ENCODE data around the gene VTCN1. TPM values are rescaled to one million over a fixed set of nuclear protein-coding genes. Genes with fewer than 3 reads are reported as not detected.
"Not testable (repeated sequence)": the region's sequence is repeated elsewhere in the genome, so short reads cannot be mapped to it uniquely, and the experiment has no call there.

The VTCN1 gene
- total RNA-seq, 2 experiments from 2014 or later = not detected

- H3K36me3 Mint-ChIP-seq = no peaks in the 10 kb centered on the region
- no peaks in the 10 kb centered on the region for H3K9me3 Mint-ChIP-seq
- DNase-seq = no peak
- intact Hi-C loops (cut with micrococcal nuclease) = no loop called here
- no peaks in the 10 kb centered on the region for H3K4me1 Mint-ChIP-seq (ENCODE audit: low read depth)
- H3K4me3 Mint-ChIP-seq = no peak overlapping the region
- CTCF ChIA-PET = no interaction called here
- POLR2A ChIA-PET = no interaction called here
- H3K27ac Mint-ChIP-seq = no peak overlapping the region
- no peaks in the 10 kb centered on the region for H3K27me3 Mint-ChIP-seq
These were observed 37.0 kb downstream of the VTCN1 start for GRCh38 chr1:117173691-117174090.

GRCh38 chr1:117173006-117173405, 37.7 kb downstream of the VTCN1 start:
- Mint-ChIP-seq H3K4me1 (ENCODE audit: low read depth) (no peaks in the 10 kb centered on the region), H3K36me3 (no peaks in the 10 kb centered on the region), H3K27ac (no peak overlapping the region), H3K27me3 (no peaks in the 10 kb centered on the region), H3K9me3 (no peaks in the 10 kb centered on the region), H3K4me3 (no peak overlapping the region)
- intact Hi-C loops (cut with micrococcal nuclease) = no loop called here
- no peak for DNase-seq
- ChIA-PET CTCF (no interaction called here), POLR2A (no interaction called here)

- Mint-ChIP-seq H3K27ac (no peak overlapping the region), H3K36me3 (no peaks in the 10 kb centered on the region), H3K27me3 (no peaks in the 10 kb centered on the region), H3K4me1 (ENCODE audit: low read depth) (no peaks in the 10 kb centered on the region), H3K9me3 (no peaks in the 10 kb centered on the region), H3K4me3 (no peak overlapping the region)
- intact Hi-C loops (cut with micrococcal nuclease) = no loop called here
- CTCF ChIA-PET = no interaction called here
- POLR2A ChIA-PET = no interaction called here
- no peak for DNase-seq
These were observed 38.7 kb downstream of the VTCN1 start for GRCh38 chr1:117171900-117172511.

- Mint-ChIP-seq H3K4me1 (ENCODE audit: low read depth) (no peaks in the 10 kb centered on the region), H3K27me3 (no peaks in the 10 kb centered on the region), H3K36me3 (no peaks in the 10 kb centered on the region), H3K27ac (no peak overlapping the region), H3K9me3 (no peaks in the 10 kb centered on the region), H3K4me3 (no peak overlapping the region)
- DNase-seq = no peak
- ChIA-PET POLR2A (no interaction called here), CTCF (no interaction called here)
- intact Hi-C loops (cut with micrococcal nuclease) = no loop called here
These were observed 40.7 kb downstream of the VTCN1 start for GRCh38 chr1:117169871-117170596.

GRCh38 chr1:117167402-117167801, 43.3 kb downstream of the VTCN1 start:
- Mint-ChIP-seq H3K9me3 (no peaks in the 10 kb centered on the region), H3K4me3 (no peak overlapping the region), H3K4me1 (ENCODE audit: low read depth) (no peaks in the 10 kb centered on the region), H3K27me3 (peaks cover 4% of the 10 kb centered on the region), H3K27ac (no peak overlapping the region), H3K36me3 (no peaks in the 10 kb centered on the region)
- ChIA-PET CTCF (interaction anchor here (0.6 kb wide), 1 partner anchor 43 kb away, joined by 3 read pairs; no protein-coding TSS in a partner anchor), POLR2A (no interaction called here)
- no peak for DNase-seq
- intact Hi-C loops (cut with micrococcal nuclease) = no loop called here

- POLR2A ChIA-PET = no interaction called here
- no peaks in the 10 kb centered on the region for H3K4me1 Mint-ChIP-seq (ENCODE audit: low read depth)
- H3K27ac Mint-ChIP-seq = no peak overlapping the region
- no peaks in the 10 kb centered on the region for H3K9me3 Mint-ChIP-seq
- no peak overlapping the region for H3K4me3 Mint-ChIP-seq
- no peak for DNase-seq
- CTCF ChIA-PET = no interaction called here
- no peaks in the 10 kb centered on the region for H3K36me3 Mint-ChIP-seq
- peaks cover 9% of the 10 kb centered on the region for H3K27me3 Mint-ChIP-seq
- intact Hi-C loops (cut with micrococcal nuclease) = no loop called here
These were observed 44.7 kb downstream of the VTCN1 start for GRCh38 chr1:117166076-117166475.

GRCh38 chr1:117164209-117164608, 46.5 kb downstream of the VTCN1 start:
- CTCF ChIA-PET = interaction anchor here (1.6 kb wide), 1 partner anchor 35 kb away, joined by 3 read pairs; no protein-coding TSS in a partner anchor

GRCh38 chr1:117162816-117163215, 47.9 kb downstream of the VTCN1 start:
- Mint-ChIP-seq H3K27ac (no peak overlapping the region), H3K4me3 (no peak overlapping the region), H3K9me3 (no peaks in the 10 kb centered on the region), H3K27me3 (peaks cover 14% of the 10 kb centered on the region), H3K4me1 (ENCODE audit: low read depth) (no peaks in the 10 kb centered on the region), H3K36me3 (no peaks in the 10 kb centered on the region)
- intact Hi-C loops (cut with micrococcal nuclease) = no loop called here
- CTCF ChIA-PET = no interaction called here
- POLR2A ChIA-PET = no interaction called here
- DNase-seq = no peak

More at GRCh38 chr1:117164209-117164608, 46.5 kb downstream of the VTCN1 start:
- no peak for DNase-seq
- Mint-ChIP-seq H3K4me1 (ENCODE audit: low read depth) (no peaks in the 10 kb centered on the region), H3K9me3 (no peaks in the 10 kb centered on the region), H3K36me3 (no peaks in the 10 kb centered on the region), H3K27me3 (peaks cover 11% of the 10 kb centered on the region), H3K27ac (no peak overlapping the region), H3K4me3 (no peak overlapping the region)
- POLR2A ChIA-PET = no interaction called here
- intact Hi-C loops (cut with micrococcal nuclease) = no loop called here

GRCh38 chr1:117161887-117162286, 48.8 kb downstream of the VTCN1 start:
- ChIA-PET POLR2A (no interaction called here), CTCF (interaction anchor here (1.6 kb wide), 1 partner anchor 34 kb away, joined by 3 read pairs; no protein-coding TSS in a partner anchor)
- Mint-ChIP-seq H3K27ac (no peak overlapping the region), H3K36me3 (no peaks in the 10 kb centered on the region), H3K4me1 (ENCODE audit: low read depth) (no peaks in the 10 kb centered on the region), H3K9me3 (no peaks in the 10 kb centered on the region), H3K4me3 (no peak overlapping the region), H3K27me3 (peaks cover 17% of the 10 kb centered on the region)
- no peak for DNase-seq
- intact Hi-C loops (cut with micrococcal nuclease) = no loop called here

GRCh38 chr1:117151305-117151704, 59.4 kb downstream of the VTCN1 start:
- POLR2A ChIA-PET; H3K9me3 Mint-ChIP-seq; H3K36me3 Mint-ChIP-seq; H3K27me3 Mint-ChIP-seq; H3K4me1 Mint-ChIP-seq (ENCODE audit: low read depth); H3K27ac Mint-ChIP-seq; DNase-seq; intact Hi-C loops (cut with micrococcal nuclease); H3K4me3 Mint-ChIP-seq: not testable (repeated sequence)
- CTCF ChIA-PET = interaction anchor here (2.1 kb wide), 1 partner anchor 22 kb away, joined by 8 read pairs; no protein-coding TSS in a partner anchor

- ChIA-PET CTCF (interaction anchor here (2.1 kb wide), 1 partner anchor 21 kb away, joined by 8 read pairs; no protein-coding TSS in a partner anchor), POLR2A (no interaction called here)
- peaks cover 7% of the 10 kb centered on the region for H3K27me3 Mint-ChIP-seq
- H3K4me1 Mint-ChIP-seq (ENCODE audit: low read depth) = no peaks in the 10 kb centered on the region
- no peak overlapping the region for H3K4me3 Mint-ChIP-seq
- DNase-seq = no peak
- intact Hi-C loops (cut with micrococcal nuclease) = no loop called here
- no peak overlapping the region for H3K27ac Mint-ChIP-seq
- H3K9me3 Mint-ChIP-seq = peaks cover 8% of the 10 kb centered on the region
- H3K36me3 Mint-ChIP-seq = no peaks in the 10 kb centered on the region
These were observed 60.4 kb downstream of the VTCN1 start for GRCh38 chr1:117150316-117150715.

- Mint-ChIP-seq H3K9me3 (peaks cover 8% of the 10 kb centered on the region), H3K27ac (no peak overlapping the region), H3K4me3 (no peak overlapping the region), H3K27me3 (peaks cover 7% of the 10 kb centered on the region), H3K36me3 (no peaks in the 10 kb centered on the region), H3K4me1 (ENCODE audit: low read depth) (no peaks in the 10 kb centered on the region)
- DNase-seq = no peak
- POLR2A ChIA-PET = no interaction called here
- CTCF ChIA-PET = interaction anchor here (1.6 kb wide), 1 partner anchor 20 kb away, joined by 4 read pairs; no protein-coding TSS in a partner anchor
- intact Hi-C loops (cut with micrococcal nuclease) = no loop called here
These were observed 62.7 kb downstream of the VTCN1 start for GRCh38 chr1:117147856-117148588.

All from activated CD4-positive, alpha-beta memory T cell treated with anti-CD3 and anti-CD28 coated beads for 36 hours (primary cell).